Retina (tissue), 1 donor: ENCODE results near the gene TMEM184B.

Source experiments
- DNase-seq: peaks from one replicate; pipeline ENCODE4 v3.0.0-alpha.2; 2016

TMEM184B gene

DNA sequence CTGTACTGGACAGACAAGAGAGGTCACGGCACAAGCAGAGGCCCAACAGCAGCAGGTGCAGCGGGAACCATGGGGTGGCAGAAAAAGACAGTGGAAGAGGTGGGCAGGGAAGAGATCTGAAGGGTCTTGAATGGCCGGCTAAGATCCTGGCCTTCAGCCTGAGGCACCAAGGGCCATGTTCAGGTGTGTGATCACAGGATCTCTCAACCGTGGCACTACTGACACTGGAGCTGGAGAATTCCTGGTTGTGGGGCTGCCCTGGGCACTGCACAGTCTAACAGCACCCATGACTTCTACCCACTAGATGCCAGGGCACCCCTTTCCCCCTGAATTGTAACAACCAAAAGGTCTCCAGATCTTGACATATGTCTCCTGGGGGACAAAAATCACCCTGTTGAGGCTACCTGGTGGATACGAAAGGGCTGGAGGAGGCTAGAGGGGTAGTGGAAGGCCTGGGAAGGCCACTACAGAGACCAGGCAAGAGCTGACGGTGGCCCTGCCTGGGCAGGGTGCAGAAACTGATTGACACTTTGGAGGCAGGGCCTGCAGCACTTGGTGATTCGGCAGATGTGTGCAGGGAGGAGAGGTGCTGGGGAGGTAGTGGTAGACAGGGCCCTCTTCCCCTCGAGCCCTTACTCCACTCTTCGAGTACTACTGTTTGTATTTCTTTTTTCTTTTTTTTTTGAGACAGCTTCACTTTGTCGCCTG, 36.1 kb upstream of the TMEM184B start:
- DNase-seq, result no peak

GRCh38 chr22:38305471-38306448, 33.0 kb upstream of the TMEM184B start:
- DNase-seq, result no peak

DNA sequence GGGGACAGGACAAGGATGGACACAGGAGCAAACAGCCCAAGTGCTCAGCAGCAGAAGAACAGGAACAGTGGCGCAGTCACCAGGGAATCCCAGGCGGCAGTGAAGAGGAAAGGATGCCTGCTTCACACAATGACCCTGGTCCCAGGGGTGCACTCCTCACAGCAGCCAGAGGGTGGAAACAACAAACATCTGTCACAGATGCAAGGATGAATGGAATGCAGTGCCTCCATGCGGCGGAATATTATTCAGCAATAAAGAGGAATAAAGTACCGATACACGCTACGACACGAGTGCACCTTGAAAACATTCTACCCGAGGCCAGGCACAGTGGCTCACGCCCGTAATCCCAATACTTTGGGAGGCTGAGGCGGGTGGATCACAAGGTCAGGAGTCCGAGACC, 31.7 kb upstream of the TMEM184B start:
- DNase-seq, result no peak

DNA sequence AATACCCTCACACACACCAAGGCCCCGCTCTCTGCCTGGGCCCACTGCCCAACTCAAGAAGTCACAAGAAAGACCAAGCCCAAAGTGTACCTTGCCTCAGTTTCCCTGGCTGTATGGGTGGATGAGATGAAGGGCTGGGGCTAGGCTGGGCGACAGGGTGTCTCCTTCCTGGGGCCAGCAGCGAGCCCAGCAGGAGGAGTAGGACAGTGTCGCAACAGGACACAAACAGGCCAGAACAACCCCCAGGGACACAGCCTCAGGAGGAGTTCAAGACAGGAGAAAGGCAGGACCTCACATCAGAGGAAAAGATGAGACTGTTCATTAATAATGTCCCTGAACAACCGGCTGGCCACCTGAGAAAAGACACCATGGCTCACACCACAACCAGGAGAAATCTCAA, 31.2 kb upstream of the TMEM184B start:
- no peak for DNase-seq

DNA sequence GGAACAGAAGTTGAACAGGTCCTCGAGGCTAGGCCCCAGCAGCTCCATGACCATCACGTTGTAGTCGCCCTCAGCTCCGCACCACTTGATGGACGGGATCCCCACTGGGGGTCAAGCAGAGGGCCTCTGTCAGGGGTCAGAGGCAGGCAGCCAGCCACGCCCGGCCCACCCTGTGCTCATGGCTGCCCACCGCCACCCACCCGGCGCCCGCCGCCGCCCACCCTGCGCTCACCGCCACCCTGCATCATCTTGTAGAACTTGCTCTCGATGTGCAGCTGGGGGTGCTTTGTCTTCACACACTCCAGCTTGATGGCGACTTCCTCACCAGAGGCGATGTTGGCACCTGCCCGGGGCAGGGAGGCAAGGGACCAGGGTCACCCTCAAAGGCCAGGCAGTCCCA, 30.1 kb upstream of the TMEM184B start:
- no peak for DNase-seq

DNA sequence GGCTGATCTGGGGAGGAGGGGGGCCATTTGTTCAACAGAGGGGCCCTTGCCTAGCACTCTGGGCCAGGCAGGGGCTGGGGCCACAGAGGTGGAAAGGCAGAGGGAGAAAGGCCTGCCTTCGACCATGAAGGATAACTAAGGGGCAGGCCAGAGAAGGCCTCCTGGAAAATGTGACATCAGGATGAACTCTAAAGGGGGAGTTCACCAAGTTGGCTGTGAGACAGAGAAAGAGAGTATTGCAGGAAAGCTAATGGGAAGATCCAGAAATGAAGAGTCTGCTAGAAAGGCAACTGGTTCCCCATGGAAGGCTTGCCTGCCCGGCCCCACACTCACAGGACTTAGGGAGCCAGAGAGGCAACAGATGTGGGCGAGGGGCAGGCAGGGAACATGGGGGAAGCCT, 28.1 kb upstream of the TMEM184B start:
- DNase-seq, result no peak

DNA sequence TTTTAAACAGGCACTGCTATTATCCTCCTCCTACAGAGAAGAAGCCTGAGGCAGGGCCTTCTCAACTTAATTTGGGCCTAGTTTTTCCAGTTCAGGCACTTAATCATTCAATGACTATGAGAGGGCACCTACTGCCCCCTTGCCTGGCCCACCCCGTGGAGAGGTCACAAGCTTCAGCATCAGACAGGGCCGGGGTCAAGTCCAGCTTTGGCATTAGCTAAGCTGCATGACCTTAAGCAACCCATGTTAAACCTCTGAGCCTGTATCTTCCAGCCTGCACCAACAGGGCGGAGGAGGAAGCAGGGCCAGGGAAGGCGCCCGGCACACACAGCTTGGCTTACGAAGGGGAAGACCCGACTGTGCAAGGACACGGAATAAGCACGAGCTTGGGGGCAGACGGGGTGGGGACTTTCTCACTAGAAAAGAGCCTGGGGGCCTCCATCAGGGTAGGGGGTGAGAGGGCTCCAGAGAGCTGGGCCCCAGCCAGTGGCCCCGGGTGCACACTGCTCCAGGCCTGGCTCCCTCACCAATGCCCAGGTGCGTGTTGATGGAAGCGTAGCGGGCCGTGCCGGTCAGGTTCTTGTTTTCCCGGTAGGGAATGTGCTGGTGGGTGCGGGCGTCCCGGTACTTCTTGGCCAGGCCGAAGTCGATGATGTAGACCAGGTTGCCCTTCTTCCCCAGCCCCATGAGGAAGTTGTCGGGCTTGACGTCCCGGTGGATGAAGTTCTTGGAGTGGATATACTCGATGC, 27.6 kb upstream of the TMEM184B start:
- no peak for DNase-seq

GRCh38 chr22:38299770-38300102, 26.9 kb upstream of the TMEM184B start:
- DNase-seq, result no peak

- no peak for DNase-seq
Observed at GRCh38 chr22:38298312-38299005, 25.6 kb upstream of the TMEM184B start.

- no peak for DNase-seq
Observed at GRCh38 chr22:38296372-38296771, 23.6 kb upstream of the TMEM184B start.

DNA sequence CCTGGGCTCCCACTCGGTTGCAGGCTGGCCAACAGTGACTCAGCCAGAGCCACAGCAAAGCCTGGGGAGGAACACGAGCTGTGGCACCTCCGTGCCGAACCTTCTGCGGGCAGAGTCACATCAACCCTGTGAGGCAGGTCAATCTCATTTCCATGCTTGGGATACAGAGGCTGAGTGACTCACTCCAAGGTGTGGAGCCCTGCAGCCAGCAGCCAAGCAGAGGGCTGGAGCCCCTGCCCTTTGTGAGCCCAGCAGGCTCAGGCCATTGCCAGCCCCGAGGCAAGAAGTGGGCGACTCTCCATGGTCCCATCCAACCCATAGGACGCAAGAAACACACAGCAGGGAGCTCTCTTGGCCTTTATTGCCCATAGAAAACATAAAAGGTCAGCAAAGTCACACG, 23.1 kb upstream of the TMEM184B start:
- DNase-seq, result no peak

GRCh38 chr22:38295339-38295738, 22.5 kb upstream of the TMEM184B start:
- DNase-seq, result no peak

- no peak for DNase-seq
Observed at GRCh38 chr22:38294193-38294592, 21.4 kb upstream of the TMEM184B start.

- DNase-seq, result no peak
Observed at GRCh38 chr22:38292694-38293093, 19.9 kb upstream of the TMEM184B start.

DNA sequence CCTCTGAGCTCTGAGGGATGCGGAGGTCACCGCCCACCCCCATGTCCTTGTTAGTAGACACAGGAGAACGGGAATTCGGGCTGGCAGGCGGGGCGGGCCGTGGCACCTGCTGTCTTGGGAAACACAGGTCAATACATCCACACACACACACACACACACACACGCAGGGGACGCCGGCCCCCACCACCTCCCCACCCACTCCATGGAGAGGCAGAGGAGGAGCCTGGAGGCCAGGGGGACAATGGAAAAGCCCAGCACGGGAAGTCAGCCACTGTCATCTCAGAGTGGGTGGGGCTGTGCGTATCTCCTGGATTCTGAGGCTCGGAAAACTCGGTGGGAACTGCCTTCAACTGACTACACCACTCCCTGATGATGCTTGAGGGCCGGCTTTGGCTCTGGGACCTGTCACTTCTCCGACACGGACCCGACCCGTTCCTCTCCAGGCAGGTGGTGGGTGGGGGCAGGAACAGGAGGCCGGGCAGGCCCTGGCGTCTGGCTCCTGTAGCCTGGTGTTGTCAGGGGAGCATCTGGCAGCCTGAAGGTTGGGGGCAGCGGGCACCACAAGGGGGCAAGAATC, 18.5 kb upstream of the TMEM184B start:
- no peak for DNase-seq

DNA sequence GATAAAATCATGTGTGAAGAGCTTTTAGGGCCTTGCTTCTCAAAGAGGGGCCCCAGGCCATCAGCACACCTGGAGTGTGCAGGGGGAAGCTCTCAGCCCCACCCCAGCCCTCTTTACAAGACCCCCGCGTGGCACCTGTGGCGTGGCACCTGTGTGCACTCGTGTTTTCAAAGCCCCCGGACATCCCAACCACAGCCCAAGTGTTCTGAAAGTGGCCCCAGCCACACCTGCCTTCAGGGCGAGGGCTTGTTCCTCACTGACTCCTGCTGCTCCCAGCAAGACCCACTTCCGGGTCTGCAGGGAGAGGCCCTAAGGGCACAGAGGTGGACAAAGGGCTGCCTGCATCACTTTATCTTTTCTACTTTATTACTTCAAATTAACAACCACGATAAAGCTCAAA, 17.5 kb upstream of the TMEM184B start:
- no peak for DNase-seq

GRCh38 chr22:38289583-38290082, 16.8 kb upstream of the TMEM184B start:
- DNase-seq, result no peak

- no peak for DNase-seq
Observed at GRCh38 chr22:38286915-38287669, 14.3 kb upstream of the TMEM184B start.

DNA sequence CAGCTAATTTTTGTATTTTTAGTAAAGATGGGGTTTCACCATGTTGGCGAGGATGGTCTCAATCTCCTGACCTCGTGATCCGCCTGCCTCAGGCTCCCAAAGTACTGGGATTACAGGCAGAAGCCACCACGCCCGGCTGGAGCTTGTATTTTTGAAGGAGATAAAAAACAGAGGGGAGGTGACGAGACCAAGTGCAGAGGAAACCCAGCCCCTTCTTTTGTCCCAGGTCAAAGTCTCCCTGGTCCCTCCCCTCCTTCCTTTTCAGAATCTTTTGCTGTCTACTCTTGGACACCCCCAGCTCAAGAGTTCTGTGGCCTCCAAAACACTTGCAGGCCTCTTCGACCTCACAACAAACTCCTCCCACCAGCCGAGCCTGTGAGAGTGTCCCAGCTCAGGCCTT, 12.2 kb upstream of the TMEM184B start:
- no peak for DNase-seq

DNA sequence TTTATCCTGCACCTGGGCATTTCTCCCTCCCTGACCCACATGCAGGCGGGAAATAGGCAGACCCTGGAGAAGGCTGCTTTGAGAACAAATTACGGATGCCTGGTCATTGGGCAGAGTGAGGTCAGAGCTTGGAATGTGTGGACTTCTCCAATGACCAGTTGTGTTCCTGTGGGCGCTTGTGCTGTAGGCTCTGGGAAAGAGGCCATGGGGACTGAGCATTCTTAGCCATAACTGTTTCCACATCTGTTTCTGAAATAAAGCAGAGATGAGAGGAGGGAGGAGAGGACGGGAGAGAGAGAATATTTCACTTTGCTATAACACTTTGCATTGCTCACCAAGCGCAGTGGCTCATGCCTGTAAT, 11.2 kb upstream of the TMEM184B start:
- no peak for DNase-seq

DNA sequence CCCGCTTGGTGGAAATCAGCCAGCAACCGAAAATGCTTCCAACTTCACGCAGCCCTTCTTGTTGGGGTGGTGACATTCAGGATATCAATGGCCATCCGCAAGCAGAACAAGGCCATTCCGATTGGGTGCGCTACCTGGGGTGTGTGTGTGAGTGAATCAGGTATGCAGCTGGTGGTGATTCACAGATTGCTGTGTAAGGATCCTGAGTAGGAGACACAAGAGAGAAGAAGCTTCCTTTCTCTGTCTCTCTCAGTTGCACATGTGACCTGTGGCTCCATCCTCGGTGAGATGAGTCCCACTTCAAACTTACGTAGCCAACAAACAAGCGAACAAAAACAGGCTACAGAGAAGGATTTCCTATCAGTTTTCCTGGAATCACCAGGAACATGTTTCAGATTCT, 9.6 kb upstream of the TMEM184B start:
- DNase-seq, result no peak

DNA sequence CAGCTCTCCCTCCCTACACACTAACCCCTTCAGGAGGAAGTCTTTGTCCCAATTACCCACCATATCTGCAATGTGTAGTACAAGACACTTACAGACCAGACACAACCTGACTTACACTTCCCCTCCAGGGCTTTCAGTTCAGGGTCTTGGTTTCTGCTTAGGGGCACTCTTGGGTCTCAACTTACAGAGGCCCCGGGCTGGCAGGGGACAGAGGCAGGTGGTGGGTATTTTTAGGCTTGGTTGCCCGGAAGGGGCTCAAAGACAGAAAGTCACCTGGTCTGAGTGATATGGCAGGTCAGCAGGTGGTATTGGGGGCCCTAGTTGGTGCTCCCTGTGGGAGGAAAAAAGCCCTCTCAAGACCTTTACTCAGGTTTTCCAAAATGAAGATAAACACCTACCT, 3.4 kb upstream of the TMEM184B start:
- no peak for DNase-seq
